Stimulated activated CD4-positive, alpha-beta T cell treated with anti-CD3 and anti-CD28 coated beads, Interleukin-12 subunit alpha, Interleukin-12 subunit beta, amount 100 ng/mL, for 48 hours (primary cell): ENCODE results near the gene IL36RN.
"Not testable (repeated sequence)": the region's sequence is repeated elsewhere in the genome, so short reads cannot be mapped to it uniquely, and the experiment has no call there.

ENCODE experiments used
- DNase-seq, 3 donors: peaks; one replicate each; pipeline ENCODE4 v3.0.0-alpha.2; 2020; ENCODE audit warnings: low read depth in 2 of 3, low spot score in 1 of 3

IL36RN gene

DNA sequence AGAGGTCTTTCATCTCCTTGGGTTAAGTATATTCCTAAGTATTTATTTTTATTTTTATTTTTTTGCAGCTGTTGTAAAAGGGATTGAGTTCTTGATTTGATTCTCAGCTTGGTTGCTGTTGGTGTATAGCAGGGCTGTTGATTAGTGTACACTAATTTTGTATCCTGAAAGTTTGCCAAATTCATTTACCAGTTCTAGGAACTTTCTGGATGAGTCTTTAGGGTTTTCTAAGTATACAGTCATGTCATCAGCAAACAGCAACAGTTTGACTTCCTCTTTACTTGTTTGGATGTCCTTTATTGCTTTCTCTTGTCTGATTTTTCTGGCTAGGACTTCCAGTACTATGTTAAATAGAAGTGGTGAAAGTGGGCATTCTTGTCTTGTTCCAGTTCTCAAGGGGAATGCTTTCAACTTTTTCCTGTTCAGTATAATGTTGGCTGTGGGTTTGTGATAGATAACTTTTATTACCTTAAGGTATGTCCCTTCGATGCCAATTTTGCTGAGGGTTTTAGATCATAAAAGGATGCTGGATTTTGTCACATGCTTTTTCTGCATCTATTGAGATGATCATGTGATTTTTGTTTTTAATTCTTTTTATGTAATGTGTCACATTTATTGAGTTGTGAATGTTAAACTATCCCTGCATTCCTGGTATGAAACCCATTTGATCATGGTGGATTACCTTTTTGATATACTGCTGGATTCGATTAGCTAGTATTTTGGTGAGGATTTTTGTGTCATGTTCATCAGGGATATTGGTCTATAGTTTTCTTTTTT, 38.0 kb downstream of the IL36RN start:
- not testable (repeated sequence) for DNase-seq

DNA sequence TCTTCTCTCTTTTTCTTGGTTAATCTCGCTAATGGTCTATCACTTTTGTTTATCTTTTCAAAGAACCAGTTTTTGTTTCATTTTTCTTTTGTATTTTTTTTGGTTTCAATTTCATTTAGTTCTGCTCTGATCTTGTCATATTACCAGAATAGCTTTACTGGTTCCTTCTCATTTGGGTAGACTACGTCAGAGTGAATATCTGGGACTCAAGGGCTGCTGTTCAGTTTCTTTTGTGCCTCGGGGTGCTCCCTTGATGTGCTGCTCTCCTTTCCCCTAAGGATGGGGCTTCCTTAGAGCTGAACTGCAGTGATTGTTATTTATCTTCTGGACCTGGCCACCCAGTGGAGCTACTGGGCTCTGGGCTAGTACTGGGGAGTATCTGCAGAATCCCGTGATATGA, 39.0 kb downstream of the IL36RN start:
- DNase-seq = no peak

DNA sequence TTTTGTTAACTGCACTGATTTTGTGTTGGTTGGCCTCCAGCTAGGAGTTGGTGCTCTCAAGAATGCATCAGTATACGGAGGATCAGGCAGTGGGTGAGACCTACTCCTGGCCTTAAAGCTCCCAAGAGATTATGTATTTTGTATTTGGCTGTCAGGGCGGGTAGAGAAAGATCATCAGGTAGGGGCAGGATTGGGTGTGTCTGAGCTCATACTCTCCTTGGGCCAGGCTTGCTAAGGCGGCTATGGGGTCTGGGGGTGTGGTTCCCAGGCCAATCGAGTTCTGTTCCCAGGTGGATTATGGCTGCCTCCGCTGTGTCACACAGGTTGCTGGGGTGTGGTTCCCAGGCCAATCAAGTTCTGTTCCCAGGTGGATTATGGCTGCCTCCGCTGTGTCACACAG, 39.5 kb downstream of the IL36RN start:
- DNase-seq = no peak

GRCh38 chr2:113102133-113102532, 43.1 kb downstream of the IL36RN start:
- DNase-seq = no peak

DNA sequence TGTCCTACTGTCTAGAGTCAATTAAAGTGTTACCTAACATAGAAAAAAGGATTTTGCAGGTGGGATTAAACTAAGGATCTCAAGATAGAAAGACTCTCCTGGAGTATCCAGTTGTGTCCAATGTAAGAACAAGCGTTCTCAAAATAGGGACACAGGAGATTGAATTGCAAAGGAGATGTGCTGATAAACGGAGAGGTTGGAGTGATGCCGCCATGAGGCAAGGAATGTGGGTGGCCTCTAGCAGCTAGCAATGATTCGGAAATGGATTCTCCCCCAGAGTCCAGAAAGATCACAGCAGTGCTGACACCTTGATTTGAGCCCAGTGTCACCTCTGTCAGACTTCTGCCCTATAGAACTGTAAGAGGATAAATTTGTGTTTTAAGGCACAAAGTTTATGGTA, 44.3 kb downstream of the IL36RN start:
- DNase-seq = no peak

- no peak for DNase-seq
These were observed 45.1 kb downstream of the IL36RN start for GRCh38 chr2:113104054-113104611.

DNA sequence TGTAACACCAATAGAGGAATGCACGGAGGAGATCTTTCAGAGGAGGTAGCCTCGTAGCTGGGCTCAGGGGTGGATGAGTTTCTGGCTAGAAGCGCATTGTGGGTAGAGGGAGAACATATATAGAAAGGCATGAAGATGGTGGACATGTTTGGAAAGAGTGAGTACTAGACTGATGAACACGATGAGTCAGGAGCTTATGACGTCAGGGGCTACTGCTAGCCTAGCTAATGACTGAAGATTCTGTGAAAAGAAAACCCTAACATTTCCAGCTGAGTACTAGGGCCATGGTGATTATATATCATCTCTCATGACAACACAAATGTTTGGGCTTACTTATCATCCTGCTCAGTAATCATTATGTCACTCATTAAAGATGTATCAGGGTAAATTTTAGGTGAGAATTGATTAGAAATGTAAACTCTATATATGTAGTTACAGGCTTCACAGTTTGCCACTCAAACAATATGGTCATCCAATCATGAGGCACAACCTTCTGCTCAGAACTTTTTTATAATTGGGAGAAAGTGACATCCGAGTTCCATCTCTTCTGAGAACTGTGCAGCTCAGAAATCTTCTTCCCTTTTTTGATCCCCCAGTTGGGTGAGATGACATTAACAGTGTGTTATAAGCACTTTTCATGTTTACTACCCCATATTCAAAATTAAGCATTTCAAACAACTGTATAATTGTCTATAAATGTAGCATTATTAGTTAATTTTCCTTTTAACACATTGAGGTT, 46.2 kb downstream of the IL36RN start:
- DNase-seq = peak; percentile 26 to 68 (median 48)

- no peak for DNase-seq
These were observed 52.1 kb downstream of the IL36RN start for GRCh38 chr2:113111121-113111520.

GRCh38 chr2:113111823-113112287, 52.9 kb downstream of the IL36RN start:
- DNase-seq = no peak

GRCh38 chr2:113112441-113112840, 53.4 kb downstream of the IL36RN start:
- DNase-seq = no peak

GRCh38 chr2:113112871-113113270, 53.9 kb downstream of the IL36RN start:
- DNase-seq = no peak

DNA sequence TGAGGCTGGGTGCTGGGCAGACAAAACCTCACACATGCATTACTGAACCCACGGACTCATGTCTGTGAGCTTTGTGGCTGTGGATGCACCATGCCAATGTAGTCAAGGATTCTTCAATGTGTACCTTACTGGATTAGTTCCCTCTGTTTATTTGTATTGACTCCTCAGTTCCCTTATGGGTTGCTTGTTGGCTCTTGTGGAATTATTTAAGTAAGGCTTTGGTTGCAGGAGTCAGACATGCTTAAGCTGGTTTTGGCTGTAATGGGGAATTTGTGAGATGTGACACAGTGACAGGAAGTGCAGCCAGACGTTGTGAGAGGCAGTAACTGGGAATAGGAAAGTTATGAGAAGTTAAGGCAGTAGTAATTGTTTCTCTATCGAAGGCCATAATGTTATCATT, 54.8 kb downstream of the IL36RN start:
- DNase-seq = no peak
